Measurements from ENCODE around the gene WBP1L.

DNA sequence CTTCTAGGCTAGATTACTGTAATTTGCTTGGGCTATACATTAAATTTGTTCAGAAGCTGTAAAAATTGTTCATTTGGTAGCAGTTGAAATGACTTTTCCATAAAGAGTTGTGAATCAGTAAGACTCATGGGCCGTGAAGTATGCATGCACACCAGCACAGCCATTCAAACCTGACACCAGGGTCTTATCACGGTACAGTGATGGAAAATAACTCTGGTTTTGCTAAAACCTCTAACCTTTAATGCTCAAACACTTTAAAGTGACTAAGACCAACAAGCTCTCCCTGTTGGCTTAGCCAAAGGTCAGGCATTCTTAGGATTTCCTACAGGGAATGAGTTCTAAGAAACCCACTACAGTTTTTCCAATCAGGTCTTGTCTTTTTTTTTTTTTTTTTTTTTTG lies 41.0 kb upstream of the WBP1L start:
- TF ChIP-seq SUZ12 (IDR thresholded peaks at IDR 0.05; ENCODE audit: extremely low read depth, insufficient read depth, insufficient read length) (no peak), ZNF274 (IDR thresholded peaks at IDR 0.05; ENCODE audit: low read depth, low read length) (no peak), YY1 (IDR thresholded peaks at IDR 0.05; ENCODE audit: insufficient read depth, insufficient read length) (no peak)

Measured in NT2/D1 (cell line).